PFSK-1 (cell line): ENCODE data around the gene APP.

Experiments
- POLR2AphosphoS5 ChIP-seq: IDR thresholded peaks from 2 replicates; pipeline ENCODE4 v1.6.1; 2012; ENCODE audit warnings: low read depth, mild to moderate bottlenecking, control low read depth, low read length, moderate library complexity
- REST ChIP-seq, 2 experiments: IDR thresholded peaks; 2 replicates each; pipeline versions ENCODE4 v1.6.1 to v1.8.0; 2011 to 2012; ENCODE audit warnings: low read depth in 2 of 2, low read length in 2 of 2, control low read depth in 1 of 2, inconsistent platforms in 1 of 2, mild to moderate bottlenecking in 1 of 2, moderate library complexity in 1 of 2; ENCODE audit not compliant: insufficient read depth in 1 of 2
- SIN3A ChIP-seq: IDR thresholded peaks from 2 replicates; pipeline ENCODE4 v1.6.1; 2012; ENCODE audit warnings: mild to moderate bottlenecking, low read length, moderate library complexity, borderline replicate concordance; ENCODE audit not compliant: insufficient read depth
- TAF1 ChIP-seq: IDR thresholded peaks from 2 replicates; pipeline ENCODE4 v1.6.1; 2012; ENCODE audit warnings: low read length, control low read depth, borderline replicate concordance; ENCODE audit not compliant: insufficient read depth

GRCh38 chr21:26207021-26207420, 36.5 kb upstream of the APP start:
- TF ChIP-seq POLR2AphosphoS5 (no peak), REST (IDR thresholded peaks at IDR 0.05; ENCODE audit: insufficient read depth in 1 of 2, low read depth in 2 of 2, low read length in 2 of 2) (no peak), TAF1 (no peak), SIN3A (no peak)
